ENCODE data around the gene NAGS.
"Not testable (repeated sequence)": the region's sequence is repeated elsewhere in the genome, so short reads cannot be mapped to it uniquely, and the experiment has no call there.

Gene NAGS

GRCh38 chr17:43984521-43984920 lies 19.9 kb upstream of the NAGS start:
- DNase-seq (ENCODE audit: low spot score), result no peak

DNA sequence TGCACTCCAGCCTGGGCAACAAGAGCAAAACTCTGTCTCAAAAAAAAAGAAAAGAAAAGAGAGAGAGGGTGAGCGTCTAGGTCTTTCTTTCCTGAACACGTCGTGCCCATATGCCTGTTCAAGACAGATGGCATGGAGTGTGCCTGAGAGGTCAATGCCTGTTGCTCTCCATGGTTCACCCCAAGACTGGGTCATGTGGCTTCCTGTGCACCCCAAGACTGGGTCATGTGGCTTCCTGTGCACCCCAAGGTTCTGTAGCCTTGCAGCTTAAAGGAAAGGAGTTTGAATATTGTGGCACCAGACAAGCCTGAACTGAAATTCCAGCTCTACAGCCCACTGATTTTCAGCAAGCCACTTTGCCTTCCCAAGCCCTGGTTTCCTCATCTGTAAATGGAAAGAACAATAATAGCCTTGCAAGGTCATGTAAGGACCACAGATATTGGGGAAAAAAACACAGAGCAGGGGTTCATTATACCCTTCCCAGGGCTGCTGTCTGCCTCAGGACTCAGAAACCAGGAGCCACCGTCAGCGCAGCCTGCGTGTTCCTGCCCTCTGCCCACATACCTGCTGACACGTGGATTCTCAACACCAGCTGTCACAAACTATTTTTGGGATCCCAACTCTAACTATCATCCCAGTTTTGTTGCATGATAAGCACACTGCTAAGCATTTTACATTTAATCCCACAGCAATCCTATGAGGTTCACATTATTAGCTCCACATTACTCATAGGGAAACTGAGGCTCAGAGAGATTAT lies 18.0 kb upstream of the NAGS start:
- DNase-seq (ENCODE audit: low spot score), result no peak

DNA sequence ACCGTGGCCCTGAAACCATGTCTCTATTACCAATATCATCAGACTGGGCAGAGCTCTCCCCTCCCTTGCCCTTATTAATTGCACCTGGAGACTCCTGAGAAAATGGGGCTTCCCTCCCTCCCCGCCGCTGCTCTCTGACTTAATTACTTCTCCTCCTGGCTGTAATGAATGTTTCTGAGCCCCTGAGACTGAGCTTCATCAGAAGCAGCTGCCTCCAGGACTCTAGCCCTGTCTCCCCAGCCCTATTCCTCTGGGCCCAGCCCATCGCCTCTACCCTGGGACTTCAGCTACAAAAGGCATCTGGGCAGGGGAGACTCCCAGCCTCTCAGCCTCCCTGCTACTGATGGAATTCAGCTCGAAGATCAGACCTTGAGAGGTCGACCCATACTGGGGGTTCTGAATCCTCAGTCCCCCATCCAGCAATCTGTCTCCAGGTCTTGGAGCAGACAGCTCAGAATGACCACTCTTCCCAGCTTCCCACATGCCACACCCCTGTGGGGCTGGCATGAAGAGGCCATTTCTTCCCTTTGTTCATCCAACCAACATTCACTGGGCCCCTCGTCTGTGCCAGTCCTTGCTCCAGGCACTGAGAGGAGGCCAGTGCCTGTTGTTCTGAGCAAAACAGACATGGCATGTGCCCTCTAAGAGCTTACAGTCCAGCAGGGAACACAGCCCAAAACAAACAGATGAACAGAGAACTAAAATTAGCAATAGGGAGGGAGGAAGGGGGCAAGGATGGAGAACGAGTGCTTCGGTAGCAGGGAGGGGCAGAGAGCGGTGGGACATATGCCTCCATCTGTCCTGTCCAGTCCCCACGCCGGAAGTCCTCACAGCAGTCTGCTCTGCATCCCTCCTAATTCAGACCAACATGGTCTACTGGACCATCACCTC lies 17.0 kb upstream of the NAGS start:
- DNase-seq (ENCODE audit: low spot score), result no peak

GRCh38 chr17:43988301-43988700 lies 16.1 kb upstream of the NAGS start:
- DNase-seq (ENCODE audit: low spot score), result no peak

- no peak for DNase-seq (ENCODE audit: low spot score)
These were observed 11.8 kb upstream of the NAGS start for GRCh38 chr17:43992641-43993040.

- peak; percentile 78 for DNase-seq (ENCODE audit: low spot score)
These were observed 9.9 kb upstream of the NAGS start for GRCh38 chr17:43994272-43995149.

GRCh38 chr17:43995150-43995471 lies 9.3 kb upstream of the NAGS start:
- no peak for DNase-seq (ENCODE audit: low spot score)

DNA sequence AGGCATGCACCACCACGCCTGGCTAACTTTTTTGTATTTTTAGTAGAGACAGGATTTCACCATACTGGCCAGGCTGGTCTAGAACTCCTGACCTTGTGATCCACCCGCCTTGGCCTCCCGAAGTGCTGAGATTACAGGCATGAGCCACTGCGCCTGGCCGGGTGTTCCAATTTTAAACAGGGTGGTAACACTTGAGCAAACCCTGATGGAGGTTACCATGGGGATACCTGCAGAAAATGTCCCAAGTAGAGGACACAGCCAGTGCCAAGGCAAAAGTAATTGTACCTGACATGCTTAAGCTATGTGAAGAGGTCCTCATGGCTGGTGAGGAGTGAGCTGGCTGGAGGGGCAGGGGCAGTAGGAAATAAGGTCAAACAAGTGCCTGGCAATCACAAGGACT lies 7.2 kb upstream of the NAGS start:
- DNase-seq (ENCODE audit: low spot score), result not testable (repeated sequence)

DNA sequence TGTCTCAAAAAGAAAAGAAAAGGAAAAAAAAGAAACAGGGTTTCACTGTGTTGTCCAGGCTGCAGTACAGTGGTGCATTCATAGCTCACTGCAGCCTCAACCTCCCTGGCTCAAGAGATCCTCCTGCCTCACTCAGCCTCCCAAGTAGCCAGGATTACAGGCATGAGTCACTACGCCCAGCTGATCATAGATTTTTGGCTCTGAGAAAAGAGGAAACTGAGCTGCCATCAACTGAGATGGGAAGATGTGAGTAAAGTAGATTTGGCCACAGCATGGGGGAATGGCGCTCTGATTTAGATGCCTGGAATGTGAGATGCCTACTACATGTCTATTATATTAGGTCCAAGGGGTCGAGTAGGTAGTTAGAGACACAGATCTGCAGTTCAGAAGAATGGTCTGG lies 5.9 kb upstream of the NAGS start:
- no peak for DNase-seq (ENCODE audit: low spot score)

GRCh38 chr17:43999024-43999423 lies 5.4 kb upstream of the NAGS start:
- DNase-seq (ENCODE audit: low spot score), result no peak

GRCh38 chr17:44000141-44000860 lies 4.1 kb upstream of the NAGS start:
- DNase-seq (ENCODE audit: low spot score), result no peak

- no peak for DNase-seq (ENCODE audit: low spot score)
These were observed 3.5 kb upstream of the NAGS start for GRCh38 chr17:44000871-44001460.

DNA sequence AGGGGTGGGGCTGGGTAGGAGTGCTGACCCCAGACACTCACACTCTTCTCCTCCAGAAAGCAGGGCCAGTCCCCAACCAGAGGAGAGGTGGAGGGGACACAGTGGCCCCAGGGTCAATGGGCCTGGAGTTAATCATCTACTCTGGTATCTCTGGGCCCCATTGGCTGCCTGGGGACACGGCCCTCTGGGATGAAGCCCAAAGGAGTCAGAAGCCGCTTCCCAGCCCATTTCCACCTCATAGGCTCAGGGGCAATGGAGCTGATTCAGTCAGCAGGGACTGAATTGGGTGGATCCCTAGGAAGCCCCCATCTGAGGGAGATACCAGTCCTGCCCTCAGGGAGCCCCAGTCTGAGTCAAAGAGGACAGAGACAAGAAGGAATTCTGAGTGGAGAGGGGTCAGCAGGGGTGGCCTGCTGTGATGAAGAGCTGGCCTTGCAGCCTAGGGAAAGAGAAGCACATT lies 2.9 kb upstream of the NAGS start:
- DNase-seq (ENCODE audit: low spot score), result no peak

DNA sequence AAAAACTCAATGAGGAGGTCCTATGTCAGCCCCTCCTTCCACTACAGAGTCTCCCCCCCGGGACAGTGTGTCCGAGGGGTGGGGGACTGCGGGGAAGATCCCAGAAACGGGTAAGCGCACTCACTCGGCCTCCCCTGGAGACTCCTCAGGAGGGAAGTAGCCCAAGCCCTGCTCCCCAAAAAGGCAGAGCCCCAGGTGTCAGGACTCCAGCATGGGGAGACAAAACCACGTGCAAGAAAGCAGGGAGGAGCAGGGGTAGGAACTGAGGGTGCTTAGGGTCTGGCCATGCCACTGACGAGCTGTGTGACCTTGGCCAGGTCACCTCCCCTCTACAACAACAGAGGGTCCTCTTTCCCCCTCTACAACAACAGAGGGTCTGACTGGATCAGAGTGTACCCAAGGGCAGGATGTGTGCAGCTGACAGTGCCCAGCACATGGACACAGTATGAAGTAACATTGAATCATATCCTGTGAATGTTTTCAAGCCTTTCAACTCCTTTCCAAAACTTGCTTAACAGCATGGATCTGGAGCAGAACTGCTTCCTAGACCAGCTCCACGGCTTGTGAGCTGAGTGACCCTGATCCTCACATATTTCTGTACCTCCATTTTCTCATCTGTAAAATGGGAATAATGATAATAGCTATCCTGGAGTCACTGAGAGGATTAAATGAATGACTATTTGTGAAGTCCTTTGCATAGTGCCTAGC lies 2.1 kb upstream of the NAGS start:
- peak; percentile 58 for DNase-seq (ENCODE audit: low spot score)

GRCh38 chr17:44004761-44005526 lies 522 bp downstream of the NAGS start:
- no peak for DNase-seq (ENCODE audit: low spot score)

- DNase-seq (ENCODE audit: low spot score), result no peak
These were observed 1.3 kb downstream of the NAGS start for GRCh38 chr17:44005527-44006271.

DNA sequence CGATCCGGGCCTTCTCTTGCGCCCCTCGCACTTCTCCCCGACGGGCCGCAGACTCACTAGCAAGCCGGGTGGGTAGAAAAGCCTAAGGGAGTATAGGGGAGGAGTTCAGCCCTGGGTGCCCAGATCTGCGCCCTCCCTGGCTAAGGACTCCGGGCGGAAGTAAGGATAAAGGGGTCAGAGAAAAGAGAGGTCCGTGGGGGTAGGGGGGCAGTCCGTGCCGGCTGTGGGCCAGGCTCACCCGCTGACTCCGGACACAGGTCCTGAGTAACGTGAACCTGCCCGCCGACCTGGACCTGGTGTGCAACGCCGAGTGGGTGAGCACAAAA lies 1.8 kb downstream of the NAGS start:
- DNase-seq (ENCODE audit: low spot score), result no peak

DNA sequence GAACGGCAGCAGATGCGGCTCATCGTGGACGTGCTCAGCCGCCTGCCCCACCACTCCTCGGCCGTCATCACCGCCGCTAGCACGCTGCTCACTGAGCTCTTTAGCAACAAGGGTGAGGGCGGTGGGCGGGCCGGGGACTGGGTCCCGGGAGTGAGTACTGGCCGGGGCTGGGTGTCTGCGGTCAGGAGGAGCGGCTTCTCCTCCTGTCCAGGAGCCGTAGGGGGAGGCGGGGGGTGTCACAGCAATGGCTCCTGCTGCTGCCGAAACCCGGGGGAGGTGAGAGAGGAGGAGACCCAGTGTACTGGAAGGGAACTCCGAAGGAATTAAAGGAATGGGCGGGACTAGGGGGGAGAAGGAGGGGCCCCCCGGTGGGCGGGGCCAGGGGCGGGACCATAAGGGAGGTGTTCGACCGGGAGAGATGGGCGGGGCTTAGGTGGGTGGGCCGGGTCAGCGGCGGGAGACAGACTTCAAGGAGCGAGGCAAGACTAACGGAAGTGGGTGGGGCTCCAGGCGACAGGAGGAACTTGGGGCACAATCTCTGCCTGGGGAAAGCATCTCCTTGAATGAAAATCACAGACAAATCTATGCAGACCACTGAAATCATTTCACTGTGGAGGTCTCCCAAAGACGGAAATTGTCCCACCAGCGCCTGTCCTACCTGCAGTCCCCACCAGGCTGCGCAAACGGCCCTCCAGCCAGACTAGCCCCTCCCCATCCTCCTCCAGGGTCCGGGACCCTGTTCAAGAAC lies 2.4 kb downstream of the NAGS start:
- DNase-seq (ENCODE audit: low spot score), result peak; percentile 99
